ENCODE measurements around the gene THOC6. TPM values are rescaled to one million over a fixed set of nuclear protein-coding genes. Genes with fewer than 3 reads are reported as not detected.

THOC6 gene
- 29.9 and 31.7 TPM in 2 replicates for total RNA-seq (2014; rRNA removed; shearing (Covaris generic))

DNA sequence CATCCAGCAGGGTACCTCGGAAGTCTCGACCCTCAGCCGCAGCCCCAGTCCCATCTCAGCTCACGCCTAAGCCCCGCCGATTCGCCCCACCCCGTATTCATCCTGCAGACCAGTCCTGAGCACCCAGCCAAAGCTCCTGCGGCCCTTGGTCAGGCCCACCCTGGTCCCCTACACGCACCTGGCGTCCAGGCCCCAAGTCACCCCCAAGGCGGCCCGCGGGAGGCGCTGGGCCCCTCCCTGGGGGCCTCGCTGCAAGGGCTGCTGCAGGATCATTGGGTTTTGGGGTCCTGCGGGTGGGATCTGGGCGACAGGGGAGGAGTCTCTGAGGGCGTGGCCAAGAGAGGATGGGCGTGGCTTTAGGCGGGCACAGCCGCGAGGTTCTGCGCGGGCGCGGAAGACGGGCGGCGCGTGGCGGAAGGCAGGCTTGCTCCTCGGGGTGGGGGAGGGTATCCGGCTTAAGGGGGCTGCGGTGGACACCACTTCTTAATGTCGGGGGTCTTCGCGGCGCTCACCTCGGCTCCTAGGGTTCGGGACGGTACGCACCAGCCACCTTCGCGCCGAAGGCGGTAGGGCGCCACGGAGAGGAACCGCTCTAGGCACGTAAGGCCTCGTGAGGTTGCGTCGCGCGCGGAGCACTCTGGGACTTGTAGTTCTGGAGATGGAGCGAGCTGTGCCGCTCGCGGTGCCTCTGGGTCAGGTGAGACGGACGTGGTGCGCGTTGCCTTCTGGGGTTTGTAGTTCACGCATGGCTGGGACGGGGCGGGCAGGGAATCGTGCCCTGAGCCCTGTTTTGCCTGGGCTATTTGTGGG, at the start of gene THOC6, which contains the start of gene HCFC1R1:
TSS of gene THOC6 (plus strand) at position 367 of the 810 bp plus-strand sequence. CDS start at position 659, 292 bp downstream.
TSS of gene HCFC1R1 (minus strand) at position 274 of the 810 bp plus-strand sequence. CDS start at position 273, 1 bp downstream.
- DNase-seq (ENCODE audit: low read depth) = peak; percentile 98

DNA sequence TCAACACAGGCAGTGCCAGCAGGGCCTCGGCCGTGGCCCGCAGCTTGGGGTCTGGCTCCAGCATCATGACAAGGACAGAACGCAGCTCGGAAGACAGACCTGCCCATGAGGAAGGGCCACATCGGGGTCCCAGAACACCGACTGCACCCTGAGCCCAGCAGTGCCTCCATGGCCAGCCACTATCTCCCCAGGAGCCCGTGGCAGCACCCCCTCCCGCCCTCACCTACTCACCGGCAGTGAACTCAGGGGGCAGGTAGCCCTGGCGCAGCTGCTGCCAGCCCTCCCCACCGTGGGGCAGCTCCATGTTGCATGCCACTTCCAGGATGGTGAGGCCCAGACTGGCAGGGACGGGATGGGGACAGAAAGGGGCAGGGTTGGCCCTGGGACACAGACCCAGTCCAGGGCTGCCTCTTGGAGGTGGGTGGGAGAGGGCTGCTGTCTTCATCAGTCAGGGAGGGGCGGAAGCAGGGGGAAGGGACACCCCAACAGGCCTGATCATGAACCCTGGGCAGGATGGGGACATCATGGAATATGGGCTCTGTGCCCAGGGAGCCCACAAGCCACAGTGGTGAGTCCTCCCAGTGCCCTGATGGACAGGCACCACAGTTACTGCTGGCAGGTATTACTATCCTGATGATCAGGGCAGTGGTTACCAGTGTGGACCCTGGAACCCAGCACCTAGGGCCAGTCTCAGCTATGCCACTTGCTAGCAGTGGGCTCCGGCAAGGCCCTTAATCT, 49.3 kb upstream of the THOC6 start:
- DNase-seq (ENCODE audit: low read depth) = peak; percentile 43

DNA sequence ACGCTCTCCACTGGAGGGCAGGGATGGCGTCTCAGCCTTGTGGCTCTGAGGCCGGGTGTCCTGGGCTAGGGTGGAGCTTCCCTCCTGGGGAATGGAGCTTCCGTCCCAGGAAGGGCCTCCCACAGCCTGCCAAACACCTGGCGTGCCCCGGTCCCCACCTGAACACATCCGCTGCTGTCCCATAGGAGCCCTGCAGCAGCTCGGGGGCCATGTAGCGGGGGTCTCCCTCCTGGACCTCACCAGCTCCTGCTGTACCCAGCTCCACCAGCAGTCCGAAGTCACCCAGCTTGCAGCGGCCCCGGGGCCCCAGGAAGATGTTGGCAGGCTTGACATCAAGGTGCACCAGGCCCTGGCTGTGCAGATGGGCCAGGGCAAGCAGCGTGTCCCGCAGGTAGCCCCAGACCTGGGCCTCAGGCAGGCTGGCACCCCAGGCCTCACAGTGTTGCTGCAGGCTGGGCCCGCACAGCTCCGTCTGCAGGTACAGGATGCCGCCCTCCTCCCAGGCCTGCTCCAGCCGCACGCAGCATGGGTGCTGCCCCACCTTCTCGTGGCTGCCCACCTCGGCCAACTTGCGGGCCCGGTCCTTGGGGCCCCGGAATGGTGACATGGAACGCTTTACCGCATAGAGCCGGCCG, 48.6 kb upstream of the THOC6 start:
- DNase-seq (ENCODE audit: low read depth) = no peak

DNA sequence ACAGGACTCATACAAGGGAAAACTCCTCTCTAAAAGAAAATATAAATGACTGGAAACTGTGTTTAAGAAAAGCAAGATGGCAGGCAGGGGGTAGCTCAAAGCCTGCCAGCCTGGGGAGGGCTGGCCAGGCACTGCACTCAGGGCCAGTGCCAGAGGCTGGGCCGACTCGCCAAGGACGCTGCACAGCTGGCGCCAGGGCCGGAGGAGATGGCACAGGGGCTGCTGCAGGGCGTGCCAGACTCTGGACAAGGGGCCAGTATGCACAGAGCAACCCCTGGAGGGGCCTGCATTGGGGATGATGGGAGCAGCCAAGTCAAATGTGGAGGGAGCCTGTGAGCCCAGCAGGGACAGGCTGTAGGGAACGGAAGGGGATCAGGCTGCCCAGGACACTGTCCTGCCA, 47.6 kb upstream of the THOC6 start:
- DNase-seq (ENCODE audit: low read depth) = no peak

DNA sequence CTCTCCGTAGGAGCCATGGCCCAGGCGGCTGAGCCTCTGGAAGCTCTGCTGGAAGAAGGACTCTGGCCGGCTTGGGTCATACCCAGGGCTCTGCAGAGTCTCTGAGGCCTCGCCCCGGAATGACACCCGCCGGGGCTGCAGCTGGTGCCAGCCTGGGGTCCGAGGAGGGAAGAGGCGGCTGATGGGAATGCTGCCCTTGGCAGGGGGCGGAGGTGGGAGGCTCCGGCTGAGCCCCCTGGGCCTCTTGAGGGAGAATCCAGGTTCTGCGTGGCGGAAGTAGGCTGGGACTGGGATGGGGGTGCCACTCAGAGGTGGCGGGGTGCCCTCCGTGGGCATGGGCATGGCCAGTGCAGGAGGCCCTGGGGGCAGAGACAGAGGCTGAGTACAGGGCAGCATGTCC, 47.2 kb upstream of the THOC6 start:
- DNase-seq (ENCODE audit: low read depth) = no peak

DNA sequence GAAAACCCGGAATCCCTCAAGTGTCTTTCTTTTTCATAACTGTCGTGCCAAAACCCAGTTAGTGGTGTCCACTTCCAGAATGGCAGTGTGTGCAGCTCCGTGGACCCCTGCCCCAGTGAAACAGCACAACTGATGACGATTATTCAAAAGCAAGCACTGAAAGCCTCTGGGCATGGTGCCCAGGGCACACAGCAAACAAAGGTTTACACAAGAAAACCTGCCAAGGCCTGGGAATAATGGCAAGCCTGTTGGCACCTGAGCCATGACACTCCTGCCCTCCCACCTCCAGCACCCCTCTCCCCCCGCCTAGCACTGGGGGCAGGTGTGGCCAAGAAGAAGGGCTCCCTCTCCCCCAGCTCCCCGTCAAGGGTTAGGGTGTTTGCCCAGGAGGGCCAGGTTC, 46.4 kb upstream of the THOC6 start:
- no peak for DNase-seq (ENCODE audit: low read depth)

DNA sequence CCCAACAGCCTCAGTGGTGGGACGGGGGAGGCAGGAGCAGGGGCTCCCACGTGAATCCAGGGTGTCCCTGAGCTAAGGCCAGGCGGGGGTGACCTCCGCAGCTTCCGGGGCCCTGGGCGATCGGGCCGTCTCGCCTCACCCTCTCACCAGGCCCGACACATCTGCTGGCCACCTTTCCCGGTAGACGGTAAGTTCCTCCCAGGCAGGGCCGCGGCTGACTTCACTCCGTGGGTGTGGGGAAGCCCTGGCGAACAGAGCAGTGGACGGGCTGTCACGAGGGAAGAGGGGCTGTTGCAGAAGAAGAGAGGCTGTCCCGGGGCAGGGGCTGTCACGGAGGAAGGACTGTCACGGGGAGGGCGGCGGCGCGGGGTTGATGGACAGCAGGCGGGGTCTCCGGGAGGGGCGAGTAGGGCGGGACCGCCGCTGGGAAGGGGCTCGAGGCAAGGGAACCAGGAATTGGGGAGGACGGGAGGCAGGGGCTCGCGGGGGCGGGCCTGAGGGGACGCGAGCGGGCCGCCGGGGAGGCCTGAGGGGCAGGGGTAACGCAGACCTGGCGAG, 44.1 kb upstream of the THOC6 start:
- DNase-seq (ENCODE audit: low read depth) = no peak

DNA sequence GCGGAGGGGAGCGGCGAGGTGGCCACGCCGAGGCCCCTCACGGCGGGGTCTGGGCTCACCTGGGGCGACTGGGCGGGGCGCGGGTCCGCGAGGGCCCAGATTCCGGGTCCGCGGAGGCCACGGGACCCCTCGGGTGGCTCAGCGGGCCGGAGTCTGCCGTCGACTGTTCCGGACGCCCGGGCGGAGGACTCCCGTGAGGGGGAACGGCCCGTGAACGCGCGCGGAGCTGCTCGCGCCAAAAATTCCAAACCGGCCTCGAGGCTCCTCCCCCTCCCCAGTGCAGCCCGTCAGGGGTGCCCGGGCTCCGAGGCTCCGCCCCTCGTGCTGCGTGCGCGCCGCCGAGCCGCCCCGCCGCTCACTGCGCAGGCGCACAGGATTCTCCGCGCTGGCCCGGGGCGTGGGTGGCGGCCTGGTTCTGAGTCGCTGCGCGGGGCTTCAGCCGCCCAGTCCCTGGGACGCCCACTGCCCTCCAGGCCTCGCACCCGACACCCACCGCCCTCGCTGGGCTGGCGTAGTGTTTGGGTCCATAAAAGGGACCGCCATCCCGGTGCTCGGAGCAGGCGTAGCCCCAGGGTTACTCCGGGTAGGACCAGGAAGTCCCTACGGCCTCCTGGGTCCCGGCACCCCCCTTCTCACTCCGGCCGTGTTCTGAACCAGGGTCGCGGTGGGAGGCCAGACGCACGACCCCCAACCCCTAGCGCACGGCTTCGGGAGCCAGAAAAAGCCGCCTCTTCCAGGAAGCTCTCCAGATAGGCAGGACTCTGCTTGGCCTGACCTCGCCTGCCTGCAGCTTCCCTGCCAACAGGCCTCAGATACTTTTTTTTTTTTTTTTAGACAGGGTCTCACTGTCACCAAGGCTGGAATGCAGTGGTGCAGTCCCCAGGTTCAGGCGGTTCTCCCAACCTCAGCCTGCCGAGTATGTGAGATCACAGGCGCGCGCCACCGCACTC, 43.3 kb upstream of the THOC6 start, which contains the start of gene PKMYT1:
TSS of gene PKMYT1 (minus strand) at position 220 of the 950 bp plus-strand sequence. CDS start 789 bp downstream, outside the sequence.
- DNase-seq (ENCODE audit: low read depth) = peak; percentile 85

DNA sequence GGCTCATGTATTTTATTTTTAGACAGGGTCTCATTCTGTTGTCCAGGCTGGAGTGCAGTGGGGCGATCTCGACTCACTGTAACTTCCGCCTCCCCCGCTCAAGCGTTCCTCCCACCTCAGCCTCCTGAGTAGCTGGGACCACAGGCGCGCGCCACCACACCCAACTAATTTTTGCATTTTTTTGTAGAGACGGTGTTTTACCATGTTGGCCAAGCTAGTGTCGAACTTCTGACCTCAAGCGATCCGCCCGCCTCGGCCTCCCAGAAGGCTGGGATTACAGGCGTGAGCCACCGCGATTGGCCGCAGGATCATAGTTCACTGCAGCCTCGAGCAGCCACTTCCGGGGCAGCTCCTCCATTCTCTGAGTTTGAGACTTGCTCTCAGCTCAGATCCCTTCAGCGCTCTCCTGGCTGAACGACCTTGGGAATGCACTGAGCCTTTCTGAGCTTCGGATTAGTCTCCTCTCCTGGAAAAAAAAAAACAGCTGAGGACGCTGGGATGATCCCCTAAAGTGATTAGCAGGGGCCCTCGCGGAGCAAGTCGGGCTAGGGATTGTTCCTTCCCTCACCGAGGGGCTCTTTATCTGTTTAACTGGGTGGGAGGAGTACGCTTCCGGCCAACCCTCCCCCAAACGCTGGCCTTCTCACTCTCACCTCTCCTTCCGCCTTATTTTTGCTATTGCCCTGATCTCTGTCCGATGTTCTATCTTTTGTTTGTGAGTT, 42.5 kb upstream of the THOC6 start:
- DNase-seq (ENCODE audit: low read depth) = no peak

DNA sequence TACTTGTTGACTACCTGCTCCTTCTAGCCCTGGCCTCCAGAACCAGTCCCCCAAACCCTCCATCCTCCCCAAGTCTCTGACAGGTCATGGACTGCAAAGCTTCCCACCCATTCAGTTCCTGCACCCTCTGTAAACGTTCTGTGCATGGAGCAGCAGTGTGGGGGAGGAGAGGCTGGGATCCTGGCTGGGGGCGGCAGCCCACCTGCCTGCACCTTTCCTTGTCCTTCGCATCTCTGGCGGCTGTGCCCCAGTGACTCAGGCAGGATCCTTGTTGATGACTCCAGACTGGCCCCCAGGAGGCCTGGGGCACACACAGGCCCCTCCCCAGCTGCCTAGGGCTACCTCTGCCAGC, 42.0 kb upstream of the THOC6 start:
- DNase-seq (ENCODE audit: low read depth) = no peak

DNA sequence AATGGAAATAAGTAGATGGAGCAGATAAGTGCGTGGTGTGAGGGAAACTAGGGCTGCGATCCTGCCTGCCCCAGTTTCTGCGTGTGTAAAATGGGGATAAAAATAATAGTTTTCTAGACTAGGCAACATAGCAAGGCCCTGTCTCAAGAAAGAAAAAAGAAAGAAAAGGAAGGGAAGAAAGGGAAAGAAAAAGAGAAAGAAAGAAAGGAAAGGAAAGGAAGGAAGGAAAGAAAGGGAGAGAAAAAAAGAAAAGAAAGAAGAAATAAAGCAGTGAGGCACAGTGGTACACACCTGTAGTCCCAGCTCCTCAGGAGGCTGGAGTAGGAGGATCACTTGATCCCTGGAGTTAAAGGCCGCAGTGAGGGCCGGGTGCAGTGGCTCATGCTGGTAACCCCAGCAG, 41.4 kb upstream of the THOC6 start:
- DNase-seq (ENCODE audit: low read depth) = no peak

DNA sequence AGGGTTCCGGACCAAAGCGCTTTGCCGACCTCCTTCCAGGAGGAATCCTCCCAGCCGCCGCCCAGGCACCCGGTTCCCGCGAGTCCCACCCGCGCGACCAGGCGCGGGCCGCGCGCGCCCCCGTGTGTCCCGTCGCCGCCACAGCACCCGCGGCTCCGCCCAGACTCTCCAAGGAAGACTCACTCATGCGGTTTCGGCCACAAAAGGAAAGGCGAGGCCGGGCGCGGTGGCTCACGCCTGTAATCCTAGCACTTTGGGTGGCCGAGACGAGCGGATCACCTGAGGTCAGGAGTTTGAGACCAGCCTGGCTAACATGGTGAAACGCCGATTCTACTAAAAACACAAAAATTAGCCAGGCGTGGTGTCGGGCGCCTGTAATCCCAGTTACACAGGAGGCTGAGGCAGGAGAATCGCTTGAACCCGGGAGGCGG, 40.1 kb upstream of the THOC6 start:
- DNase-seq (ENCODE audit: low read depth) = peak; percentile 82

DNA sequence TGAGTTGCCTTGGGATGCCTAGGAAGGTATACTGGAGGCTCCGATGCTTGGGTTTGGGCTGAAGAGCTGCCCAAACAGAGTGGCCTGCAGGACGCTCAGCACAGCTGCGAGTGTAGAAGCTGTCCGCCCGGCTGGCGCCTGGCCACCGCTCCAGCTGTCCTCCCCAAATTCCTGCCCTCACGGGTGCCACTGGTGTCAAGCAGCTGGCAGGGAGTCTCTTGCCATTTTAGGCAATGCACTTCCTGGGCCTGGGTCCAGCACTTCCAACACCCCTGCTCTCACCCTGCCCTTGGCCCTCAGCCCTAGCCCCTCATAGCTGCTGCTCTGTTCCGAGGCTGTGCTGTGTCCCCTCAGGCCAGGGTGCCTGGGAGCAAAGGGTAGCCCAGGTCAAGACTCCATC, 38.4 kb upstream of the THOC6 start:
- DNase-seq (ENCODE audit: low read depth) = no peak

DNA sequence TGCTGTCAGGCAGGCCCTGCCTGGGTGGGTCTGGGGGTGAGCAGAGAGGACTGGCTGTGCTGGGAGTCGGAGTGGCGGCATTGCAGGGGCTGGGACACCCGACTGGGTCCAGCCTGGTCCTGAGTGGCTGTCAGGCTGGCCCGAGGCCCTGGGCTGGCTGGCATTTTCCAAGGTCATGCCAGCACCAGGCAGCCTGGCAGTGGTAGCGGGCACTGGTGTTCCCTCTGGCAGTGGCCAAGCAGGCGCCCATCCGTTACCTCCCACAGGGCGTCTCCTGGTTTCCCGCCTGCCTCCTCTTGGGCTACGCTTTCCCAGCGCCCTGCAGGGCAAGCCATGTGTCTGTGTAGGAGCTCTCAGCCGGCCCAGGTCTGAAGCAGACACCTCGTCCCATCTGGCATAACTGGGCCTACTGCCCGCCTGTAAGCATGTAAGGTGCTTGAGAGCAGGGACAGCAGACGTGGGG, 37.9 kb upstream of the THOC6 start:
- DNase-seq (ENCODE audit: low read depth) = no peak

DNA sequence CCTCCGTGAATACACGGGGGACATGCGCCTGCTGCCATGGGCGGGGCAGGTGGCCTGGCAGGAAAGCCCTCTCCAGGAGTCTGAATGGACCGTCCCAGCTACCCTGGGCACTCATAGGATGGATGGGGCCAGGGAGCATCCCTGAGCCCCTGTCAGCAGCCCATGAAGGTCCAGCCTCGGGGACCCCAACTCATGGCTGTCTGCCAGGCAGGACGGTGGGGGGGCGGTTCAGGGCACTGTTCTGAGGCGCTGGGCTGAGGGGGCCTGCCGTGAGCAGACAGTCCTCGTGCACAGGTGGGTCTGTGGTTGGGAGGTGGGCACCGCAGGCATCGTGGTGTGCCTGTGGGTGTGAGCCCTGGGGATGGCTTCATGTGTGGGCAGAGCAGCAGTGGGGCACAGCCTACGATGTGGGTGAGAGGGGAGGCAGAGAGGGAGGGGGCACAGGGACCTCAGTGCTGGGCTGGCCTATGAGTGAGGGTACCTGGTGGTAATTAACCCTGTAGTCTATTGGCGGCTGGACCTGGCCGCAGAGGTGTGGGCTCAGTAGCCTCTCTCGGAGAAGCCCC, 37.1 kb upstream of the THOC6 start:
- no peak for DNase-seq (ENCODE audit: low read depth)

DNA sequence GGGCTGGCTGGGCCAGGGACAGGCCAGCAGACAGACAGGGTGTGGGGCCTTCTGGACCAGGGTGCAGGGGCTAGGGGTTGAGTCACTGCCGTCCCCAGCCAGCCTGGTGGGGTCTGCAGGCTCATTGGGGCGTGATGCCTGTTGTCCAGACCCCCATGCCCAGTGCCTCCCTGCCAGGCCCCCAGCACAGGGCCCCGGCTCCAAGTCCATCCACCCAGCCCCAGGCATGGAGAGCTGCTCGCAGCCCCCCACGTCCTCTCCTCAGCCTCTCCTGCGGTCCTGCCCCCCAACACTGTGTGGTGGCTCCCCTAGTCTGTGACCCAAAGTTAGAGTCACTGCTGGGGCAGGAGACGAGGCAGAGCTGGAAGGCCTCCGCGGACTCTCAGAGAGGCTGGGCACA, 36.5 kb upstream of the THOC6 start:
- DNase-seq (ENCODE audit: low read depth) = no peak

DNA sequence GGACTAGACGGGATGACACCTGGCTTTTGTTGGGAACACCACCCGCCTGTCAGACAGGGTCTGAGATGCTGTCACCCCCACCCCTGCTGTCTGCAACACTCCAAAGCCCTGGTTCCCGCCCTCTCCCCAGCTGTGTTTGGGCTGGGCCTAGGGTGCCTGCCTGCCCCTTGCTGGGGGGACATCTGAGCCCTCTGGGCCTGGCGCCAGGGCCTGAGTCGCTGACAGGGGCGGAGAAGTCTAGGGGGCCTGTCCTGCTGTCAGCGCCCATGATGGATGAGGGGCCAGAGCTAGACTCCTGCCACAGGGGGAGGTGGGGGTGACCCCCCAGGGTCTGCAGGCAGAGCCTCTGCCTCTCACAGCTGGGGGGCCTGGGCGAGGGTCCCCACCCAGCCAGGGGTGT, 36.0 kb upstream of the THOC6 start:
- no peak for DNase-seq (ENCODE audit: low read depth)

DNA sequence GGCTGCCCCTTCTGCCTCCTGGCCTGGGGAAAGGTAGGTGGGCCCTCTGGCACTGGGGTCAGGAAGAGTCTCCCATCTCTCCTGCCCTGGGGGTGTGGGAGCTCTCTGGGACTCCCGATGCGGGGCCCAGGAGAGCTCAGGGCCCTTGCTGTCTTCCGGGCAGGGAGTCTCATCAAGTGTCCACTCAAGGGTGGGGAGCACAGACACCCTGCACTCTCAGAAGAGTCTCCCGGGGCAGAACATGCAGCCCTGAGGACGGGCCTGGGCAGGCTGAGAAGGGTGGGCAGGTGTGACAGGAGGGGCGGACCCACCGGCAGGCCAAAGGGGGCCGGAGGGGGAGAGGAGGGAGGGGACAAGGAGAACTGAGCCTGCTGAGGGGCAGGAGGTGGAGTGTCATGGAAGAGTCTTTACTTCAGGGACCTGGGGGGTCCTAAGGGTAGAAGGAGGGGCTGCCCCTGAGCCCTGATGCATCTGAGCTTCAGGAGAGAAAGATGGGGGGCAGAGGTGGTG, 35.2 kb upstream of the THOC6 start:
- no peak for DNase-seq (ENCODE audit: low read depth)

DNA sequence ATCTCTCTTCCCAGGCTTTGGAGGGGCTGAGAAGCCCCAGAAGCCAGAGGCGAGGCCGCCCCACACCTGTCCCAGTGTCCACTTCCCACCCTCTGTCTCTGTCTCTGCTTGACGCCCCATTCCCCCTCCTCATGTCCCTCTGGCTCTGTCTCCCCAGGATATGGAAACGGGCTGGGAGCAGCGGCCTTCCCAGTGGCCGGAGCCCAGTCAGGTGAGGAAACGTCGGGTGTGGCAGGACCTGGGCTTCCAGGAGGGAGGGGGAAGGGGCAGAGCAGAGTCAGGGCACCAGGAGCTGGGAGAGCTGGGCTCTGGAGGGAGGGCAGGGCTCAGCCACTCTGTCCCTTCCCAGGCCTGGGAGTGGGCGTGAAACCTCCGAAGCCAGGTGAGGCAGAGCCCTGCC, 32.9 kb upstream of the THOC6 start:
- DNase-seq (ENCODE audit: low read depth) = no peak

Data from M059J (cell line).